A549 (cell line): ENCODE results near the gene BUB1B.

Experiments
- CTCF ChIP-seq: fragments of >200 bp; sonication (Bioruptor Twin); formaldehyde crosslinking; IDR thresholded peaks from 3 replicates; pipeline ENCODE4 v1.5.1; 2016
- KDM1A ChIP-seq: fragments of 200-600 bp; sonication (generic); IDR thresholded peaks from 2 replicates; pipeline ENCODE4 v1.6.1; 2016; ENCODE audit warnings: low read depth, mild to moderate bottlenecking
- POLR2A ChIP-seq: IDR thresholded peaks from 2 replicates; pipeline ENCODE4 v1.6.1; 2012; ENCODE audit warnings: mild to moderate bottlenecking, low read length
- POLR2AphosphoS2 ChIP-seq: conservative IDR thresholded peaks from 2 replicates; pipeline ENCODE4 v1.6.1; 2012; ENCODE audit warnings: low read length, improper control_type of control experiment, inconsistent platforms

DNA sequence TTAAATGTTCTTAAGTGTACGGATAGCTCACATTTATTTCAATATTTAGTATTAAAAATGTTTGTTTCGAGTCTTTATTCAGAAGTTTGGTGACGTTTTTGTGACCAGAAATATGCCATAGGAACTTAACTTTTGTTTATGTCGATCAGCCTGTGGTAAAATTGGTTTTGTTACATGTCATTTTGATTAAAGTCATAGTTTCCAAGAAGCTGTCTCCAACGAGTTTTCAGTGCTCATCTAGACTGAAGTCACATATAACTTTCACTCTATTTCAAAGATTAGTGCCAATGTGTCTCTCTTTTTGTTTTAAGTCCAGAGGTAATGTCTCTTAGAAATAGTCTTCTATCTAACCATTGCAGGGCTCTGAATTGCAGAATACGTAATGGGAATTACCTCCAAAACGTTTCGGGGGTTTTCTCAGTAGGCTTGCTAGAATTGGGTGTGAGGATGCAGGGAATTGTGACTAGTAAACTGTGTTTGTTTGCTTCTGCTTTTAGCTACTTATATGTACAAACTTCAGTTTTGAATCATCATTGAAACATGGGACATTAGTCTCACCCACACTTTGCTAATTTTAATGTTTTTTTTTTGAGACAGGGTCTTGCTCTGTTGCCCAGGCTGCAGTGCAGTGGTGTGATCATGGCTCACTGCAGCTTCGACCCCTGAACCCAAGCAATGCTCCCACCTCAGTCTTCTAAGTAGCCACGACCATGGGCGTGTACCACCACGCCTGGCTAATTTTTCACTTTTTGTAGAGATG lies 3.0 kb downstream of the BUB1B start:
- no peak for TF ChIP-seq POLR2A
- TF ChIP-seq POLR2AphosphoS2 = no peak
- no peak for TF ChIP-seq CTCF
- TF ChIP-seq KDM1A = no peak
